GM23338 (cell line): Measurements from ENCODE around the gene IL18BP.

Source experiments
- EZH2 ChIP-seq: fragments of 200-600 bp; sonication (generic); IDR thresholded peaks from one replicate; pipeline ENCODE4 v1.8.0; 2017; ENCODE audit warnings: antibody characterized with exemption, mild to moderate bottlenecking, low read depth; ENCODE audit not compliant: unreplicated experiment
- TF ChIP-seq, protein P1 (sequence below), 2 experiments: fragments of 200-600 bp in 1 of 2; sonication (generic) in 1 of 2; conservative IDR thresholded peaks; 2 replicates each; pipeline versions ENCODE4 v1.5.1 to v1.6.1; 2016 to 2017; ENCODE audit warnings: antibody characterized with exemption in 2 of 2, low read depth in 2 of 2, mild to moderate bottlenecking in 2 of 2, moderate library complexity in 1 of 2

DNA sequence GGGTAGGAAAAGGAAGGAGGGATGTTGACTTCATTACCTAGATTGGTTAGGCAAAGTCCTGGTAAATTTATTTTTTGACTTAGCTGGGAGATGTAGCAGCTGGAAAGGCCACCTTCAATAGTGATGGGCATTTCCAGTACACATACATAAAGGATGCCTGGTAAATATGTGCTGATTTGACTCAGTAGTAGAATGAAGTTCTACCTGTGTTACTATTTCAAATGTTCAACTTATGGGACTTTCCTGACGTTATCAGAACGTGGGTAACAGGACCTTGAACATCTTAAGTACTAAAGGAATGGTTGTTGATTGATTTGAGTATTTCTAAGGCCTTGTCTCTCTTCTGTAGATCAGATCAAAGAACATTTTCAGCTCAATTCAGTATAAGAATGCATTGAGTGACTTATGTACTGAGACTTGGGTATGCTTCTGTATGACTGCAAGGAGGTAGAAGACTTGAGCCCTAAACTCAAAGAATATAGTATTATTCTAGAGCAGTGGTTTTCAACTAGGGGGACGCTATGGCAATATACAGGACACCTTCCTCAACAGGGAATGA is 42.7 kb upstream of the IL18BP start:
- TF ChIP-seq, protein P1, sequence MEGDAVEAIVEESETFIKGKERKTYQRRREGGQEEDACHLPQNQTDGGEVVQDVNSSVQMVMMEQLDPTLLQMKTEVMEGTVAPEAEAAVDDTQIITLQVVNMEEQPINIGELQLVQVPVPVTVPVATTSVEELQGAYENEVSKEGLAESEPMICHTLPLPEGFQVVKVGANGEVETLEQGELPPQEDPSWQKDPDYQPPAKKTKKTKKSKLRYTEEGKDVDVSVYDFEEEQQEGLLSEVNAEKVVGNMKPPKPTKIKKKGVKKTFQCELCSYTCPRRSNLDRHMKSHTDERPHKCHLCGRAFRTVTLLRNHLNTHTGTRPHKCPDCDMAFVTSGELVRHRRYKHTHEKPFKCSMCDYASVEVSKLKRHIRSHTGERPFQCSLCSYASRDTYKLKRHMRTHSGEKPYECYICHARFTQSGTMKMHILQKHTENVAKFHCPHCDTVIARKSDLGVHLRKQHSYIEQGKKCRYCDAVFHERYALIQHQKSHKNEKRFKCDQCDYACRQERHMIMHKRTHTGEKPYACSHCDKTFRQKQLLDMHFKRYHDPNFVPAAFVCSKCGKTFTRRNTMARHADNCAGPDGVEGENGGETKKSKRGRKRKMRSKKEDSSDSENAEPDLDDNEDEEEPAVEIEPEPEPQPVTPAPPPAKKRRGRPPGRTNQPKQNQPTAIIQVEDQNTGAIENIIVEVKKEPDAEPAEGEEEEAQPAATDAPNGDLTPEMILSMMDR (conservative IDR thresholded peaks at IDR 0.05; ENCODE audit: low read depth in 2 of 2), result no peak
- TF ChIP-seq EZH2, result no peak
